Measurements from ENCODE around the gene TCHP.
"Not testable (repeated sequence)": the region's sequence is repeated elsewhere in the genome, so short reads cannot be mapped to it uniquely, and the experiment has no call there.

Gene TCHP

GRCh38 chr12:109910969-109911348 lies 10.9 kb downstream of the TCHP start:
- no peak for DNase-seq

DNA sequence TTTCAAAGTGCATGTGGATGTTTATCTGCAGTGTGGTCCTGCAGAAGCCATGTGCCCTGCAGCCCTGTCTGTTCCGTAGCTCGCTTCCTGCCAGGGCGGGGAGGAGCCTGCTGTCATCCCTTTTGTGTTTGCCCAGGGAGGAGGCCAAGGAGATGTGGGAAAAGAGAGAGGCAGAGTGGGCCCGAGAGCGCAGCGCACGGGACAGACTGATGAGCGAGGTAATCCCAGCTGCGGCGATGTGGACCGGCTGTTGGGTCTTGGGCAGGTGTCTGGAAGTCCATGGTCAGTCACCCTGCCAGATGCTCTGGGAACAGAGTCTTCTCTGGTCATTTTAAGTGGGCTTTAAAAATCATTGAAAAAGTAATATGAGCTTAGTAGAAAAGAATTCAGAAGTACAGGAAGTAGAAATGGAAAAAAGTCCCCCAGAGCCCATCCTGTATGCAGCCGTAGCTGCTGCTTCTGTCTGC lies 12.8 kb downstream of the TCHP start:
- DNase-seq = no peak

- no peak for DNase-seq
Observed at GRCh38 chr12:109914461-109914860, 14.4 kb downstream of the TCHP start.

DNA sequence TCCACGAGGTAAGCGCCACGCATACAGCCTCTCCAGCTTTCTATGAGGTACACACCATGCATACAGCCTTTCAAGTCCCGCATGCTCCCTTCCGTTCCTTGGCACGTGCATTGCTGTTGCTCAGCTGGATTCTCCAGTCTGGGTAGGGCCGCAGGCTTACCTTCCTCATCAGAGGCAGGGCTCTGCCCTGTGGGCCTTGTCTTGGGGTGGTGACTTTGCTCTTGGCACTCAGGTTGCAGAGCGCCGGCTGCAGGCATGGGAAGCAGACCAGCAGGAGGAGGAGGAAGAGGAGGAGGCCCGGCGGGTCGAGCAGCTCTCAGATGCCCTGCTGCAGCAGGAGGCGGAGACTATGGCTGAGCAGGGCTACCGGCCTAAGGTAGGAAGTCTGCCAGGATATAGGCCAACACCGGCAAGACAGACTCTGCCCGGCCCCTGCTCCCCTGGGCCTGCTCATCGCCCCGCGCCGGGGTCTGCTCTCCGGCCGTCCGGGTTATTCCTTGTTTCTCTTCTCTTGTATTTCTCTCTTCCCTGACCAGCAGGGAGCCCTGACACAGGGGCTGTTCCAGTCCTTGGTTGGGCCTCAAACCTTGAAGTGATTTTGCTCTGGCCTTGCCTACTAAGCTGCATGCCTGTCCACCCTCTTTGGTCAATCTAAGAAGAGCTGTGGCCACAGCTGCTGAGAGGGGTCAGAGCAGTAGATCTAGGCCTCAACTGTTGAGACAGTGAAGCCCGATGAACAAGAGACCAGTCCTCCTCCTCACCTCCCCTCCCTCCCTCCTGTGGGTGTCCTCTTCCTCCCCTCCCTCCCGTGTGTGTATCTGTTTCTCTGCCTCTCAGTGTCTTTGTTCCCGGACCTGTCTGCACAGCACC lies 15.3 kb downstream of the TCHP start:
- DNase-seq = no peak

DNA sequence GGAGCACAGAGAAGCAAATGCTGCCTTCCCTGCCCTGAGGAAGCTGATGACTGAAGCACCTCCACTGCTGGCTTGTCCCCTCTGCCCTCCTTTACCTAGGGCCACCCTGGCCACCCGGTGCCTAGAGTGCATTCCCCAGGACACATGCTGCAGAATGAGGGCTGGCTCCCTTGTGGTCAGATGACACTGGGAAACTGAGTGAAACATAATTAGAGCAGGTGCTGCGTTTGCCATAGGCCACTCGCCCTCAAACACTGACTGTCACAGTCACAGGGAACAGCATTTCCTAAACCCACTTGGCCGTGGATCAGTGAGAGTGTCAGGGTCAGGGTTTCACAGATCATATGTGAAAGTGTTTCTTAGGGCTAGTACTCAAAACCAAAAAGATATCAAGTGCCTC lies 16.0 kb downstream of the TCHP start:
- DNase-seq = no peak

GRCh38 chr12:109919456-109919855 lies 19.4 kb downstream of the TCHP start:
- no peak for DNase-seq

DNA sequence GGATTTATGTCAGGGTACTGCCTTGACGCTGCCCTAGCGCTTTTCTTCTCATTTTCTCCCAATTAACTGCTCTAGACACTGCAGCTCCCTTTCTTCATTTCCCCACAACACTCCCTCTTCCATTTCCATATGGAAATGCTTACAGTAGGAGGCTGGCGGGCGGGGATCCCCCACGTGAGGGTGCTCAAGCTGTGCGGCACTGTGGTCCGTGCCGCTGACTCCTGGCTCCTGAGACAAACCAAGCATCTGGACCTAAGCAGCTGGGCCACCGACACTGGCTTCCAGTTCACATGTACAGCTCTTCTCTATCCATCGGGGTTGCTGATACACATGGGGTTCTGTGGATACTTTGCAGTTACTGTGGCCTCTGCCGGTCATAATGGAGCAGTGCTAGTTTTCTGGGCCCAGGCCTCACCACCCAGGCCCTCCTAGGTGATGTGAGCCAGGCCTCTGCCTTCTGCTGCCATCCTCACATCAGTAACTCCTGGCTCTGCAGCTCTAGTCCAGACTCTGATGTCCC lies 20.2 kb downstream of the TCHP start:
- DNase-seq = no peak

DNA sequence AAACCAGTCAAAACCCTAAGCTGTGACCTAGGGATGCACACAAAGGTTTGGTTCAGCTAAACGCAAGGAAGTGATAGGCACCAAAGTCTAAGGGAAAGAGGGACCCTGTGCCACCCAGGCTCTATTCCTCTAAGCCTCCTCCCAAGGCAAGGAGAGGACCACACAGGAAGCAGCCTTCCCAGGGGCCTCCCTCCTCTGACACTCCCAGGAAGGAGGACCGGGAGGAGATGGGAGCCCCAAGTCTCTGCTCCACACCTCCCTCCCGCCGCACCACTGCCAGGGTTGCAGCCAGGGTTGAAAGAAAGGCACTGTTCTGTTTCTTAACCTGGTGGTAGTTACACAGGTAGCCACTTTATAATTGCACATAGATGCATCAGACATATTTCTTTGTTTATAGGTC lies 21.9 kb downstream of the TCHP start:
- no peak for DNase-seq

DNA sequence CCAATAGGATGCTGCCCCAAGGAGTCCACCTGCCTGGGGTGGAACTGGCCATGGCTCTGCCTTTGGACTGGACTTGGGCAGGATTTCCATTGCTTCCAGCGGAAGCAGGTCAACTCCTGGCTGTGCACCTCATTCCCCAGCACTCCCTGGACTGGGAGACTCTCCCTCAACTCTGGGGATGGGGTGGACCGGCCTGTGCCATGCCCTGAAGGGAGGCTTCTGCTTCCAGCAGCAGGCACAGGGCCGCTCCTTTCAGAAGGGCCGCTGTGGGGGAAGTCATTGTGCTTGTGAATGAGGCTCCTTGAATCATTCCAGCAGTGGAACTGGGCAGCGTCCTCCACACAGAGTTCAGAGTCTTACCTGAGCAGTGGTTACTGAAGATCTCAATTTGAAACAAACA lies 23.0 kb downstream of the TCHP start:
- no peak for DNase-seq

DNA sequence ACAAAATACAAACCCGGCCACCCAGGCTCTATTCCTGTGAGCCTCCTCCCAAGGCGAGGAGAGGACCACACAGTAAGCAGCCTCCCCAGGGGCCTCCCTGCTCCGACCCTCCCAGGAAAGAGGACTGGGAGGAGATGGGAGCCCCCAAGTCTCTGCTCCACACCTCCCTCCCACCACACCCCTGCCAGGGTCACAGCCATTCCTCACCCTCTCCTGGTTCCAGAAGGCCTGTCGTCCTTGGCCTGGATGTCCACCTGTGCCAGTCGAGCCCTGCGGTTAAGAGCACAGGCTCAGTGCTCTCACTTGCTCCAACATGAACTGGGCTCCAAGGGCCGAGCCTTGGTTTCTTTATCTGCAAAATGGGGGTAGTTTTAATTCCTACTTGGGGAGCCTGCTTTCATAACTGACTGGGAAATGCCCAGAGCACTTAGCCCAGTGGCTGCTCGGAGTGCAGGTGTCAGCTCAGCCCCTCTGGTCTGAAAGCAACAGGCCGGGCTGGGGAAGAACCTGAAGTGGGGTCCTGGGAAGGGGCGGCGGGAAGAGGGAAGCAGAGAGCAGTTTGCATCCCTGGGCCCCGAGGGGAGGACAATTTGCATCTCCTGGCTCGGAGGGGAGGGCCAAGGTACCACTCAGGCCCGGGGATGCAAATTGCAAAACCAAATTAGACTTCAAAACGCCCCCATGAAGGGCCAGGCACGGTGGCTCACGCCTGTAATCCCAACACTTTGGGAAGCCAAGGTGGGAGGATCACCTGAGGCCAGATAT lies 23.6 kb downstream of the TCHP start:
- DNase-seq = no peak

DNA sequence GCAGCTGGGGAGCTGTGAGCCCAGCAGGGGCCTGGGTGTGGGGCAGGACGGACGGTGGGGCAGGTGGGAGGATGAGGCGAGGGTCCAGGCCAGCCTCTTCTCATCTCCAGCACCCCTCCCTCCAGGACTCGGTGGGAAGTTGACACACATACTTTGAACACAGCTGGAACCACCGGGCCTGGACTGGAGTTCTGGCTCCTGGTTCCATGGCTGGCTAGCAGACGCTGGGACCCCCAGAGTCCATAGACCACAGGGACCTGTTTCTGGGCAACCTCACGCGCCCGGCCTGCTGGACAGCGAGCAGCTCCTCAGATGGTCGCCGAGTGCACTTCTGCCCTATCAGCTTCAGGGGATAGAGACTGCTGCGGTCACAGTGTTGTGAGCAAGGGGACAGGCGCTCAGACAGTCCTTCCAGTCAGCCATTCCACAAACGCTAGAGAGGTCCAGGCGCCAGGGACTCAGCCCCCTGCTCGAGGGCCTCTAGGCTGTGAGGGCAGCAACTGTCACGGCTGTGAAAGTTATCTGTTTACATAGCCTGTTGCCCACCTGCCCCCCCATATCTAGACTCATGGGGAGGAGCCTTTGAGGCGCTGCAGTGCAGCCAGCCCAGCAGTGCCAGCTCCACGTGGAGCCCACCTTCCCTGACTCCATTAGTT lies 25.2 kb downstream of the TCHP start:
- DNase-seq = no peak

GRCh38 chr12:109926016-109926415 lies 25.9 kb downstream of the TCHP start:
- DNase-seq = no peak

GRCh38 chr12:109926488-109927210 lies 26.6 kb downstream of the TCHP start:
- no peak for DNase-seq

DNA sequence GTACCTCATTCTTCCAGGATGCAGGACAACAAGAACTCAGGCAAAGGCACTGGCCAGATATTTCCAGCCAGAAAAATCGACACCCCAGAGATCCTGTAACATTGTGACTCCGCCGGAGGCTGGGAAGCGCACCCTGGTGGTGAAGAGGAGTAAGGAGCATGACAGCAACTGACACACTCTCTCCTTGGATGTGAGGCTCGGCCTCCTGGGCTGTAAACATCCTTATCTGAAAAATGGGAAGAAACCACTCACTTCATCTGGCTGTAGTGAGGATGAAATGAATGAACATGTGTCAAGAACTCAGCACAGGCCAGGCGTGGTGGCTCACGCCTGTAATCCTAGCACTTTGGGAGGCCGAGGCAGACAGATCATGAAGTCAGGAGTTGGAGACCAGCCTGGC lies 27.5 kb downstream of the TCHP start:
- DNase-seq = no peak

GRCh38 chr12:109928058-109928656 lies 28.1 kb downstream of the TCHP start:
- DNase-seq = no peak

GRCh38 chr12:109929326-109929725 lies 29.3 kb downstream of the TCHP start:
- not testable (repeated sequence) for DNase-seq

GRCh38 chr12:109930028-109930800 lies 30.1 kb downstream of the TCHP start:
- DNase-seq = no peak

DNA sequence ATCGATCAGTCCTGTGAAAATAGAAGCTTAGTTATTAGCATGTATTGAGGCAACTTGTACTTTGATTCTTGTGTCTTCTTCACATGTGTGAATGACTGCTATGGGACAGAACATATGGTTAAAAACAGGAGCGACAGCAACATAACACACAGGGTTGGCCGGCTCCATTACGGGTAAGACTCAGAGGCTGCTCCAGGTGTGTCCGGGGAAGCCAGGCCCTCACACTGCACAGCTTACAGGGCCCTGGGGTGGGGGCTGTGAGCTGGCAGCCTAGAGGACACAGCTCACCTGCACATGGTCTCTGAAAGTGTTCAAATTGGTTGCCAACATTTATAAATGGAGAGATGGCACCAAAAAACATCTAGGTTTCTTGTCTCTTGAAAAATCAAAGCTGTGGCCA lies 31.1 kb downstream of the TCHP start:
- no peak for DNase-seq

- no peak for DNase-seq
Observed at GRCh38 chr12:109932878-109933503, 32.9 kb downstream of the TCHP start.

- DNase-seq = no peak
Observed at GRCh38 chr12:109934026-109934425, 34.0 kb downstream of the TCHP start.

DNA sequence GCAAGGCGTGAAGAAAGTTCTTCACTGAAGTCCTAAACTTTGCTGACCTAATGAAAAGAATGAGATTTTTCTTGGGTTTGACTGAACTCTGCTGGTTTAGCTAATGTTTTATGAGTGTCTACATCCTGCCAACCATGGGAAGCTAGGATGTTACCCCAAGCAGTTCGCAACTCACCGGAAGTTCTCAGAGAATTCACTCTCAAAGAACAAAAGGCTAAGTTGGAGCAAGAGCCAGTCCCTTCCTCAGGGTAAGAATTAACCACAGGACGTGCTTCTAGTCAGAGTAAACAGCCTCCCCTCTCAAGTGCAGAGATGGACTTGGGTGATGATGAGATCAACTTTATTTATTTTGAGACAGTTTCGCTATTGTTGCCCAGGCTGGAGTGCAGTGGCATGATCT lies 37.3 kb downstream of the TCHP start:
- DNase-seq = no peak

Data from activated gamma-delta T cell (primary cell).